ENCODE data around the gene AVPR2.

AVPR2 gene

DNA sequence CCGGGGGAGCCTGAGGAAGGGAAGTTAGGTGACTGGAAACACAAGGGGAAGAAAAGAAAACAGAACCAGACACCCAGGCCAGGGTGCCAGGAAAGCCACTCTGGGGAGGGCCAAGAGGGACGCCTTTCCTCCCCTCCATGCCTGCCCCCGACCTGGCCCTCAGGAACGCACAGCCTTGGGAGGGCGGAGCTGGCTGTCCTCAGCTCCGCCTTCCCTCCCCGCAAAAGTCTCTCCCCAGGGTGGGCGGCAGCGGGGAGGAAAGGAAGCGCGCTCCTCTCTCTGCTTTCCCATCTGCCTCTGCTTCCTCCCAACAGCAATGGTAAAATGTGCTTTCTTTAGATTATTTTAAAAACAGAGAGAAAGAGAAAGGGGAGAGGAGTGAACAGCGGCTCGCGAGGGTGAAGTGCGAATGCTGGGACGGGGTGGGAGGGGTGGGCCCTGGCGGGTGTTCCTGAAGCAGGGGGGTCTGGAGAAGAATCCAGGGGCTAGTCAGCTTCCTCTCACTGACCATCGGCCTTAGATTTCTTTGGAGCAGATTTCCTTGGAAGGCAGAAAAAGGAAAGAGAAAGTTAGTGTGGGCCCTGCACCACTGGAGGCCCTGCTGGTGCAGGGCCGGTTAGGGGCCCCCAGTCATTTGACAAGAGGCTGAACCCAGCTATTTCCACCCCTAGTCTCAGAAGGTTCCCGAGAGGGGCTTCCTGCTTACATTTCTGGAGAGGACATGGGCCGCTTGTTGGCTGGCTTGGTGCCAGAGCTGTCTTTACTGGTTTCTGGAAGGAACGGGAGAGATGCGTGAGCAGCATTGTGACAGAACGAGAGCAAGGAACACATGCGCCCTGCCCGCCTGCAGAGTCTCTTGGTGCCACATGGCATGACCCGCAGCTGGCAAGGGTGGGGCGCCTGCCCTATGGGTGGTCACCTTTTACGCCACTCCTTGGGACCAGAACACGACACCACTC is 44.7 kb downstream of the AVPR2 start:
- peak in 4 of 58 donors; percentile 2 to 19 (median 6) for DNase-seq

DNA sequence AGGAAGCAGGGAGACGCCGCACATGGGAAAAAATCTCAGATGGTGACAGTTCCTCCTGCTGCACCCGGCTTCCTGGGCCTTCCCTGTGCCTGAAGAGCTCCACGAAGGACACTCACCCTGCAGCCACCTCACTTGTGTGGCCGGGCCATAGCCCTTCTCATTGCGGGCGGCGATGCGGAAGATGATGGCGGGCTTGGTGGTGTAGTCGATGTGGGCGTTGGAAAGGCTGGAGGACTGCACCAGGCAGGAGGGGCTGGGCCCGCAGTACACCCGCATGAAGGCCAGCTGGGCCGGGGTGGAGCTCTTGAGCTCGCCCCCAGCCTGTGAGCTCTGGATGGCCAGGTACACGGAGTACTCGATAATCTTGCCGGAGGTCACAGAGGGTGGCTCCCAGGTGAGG is 45.7 kb downstream of the AVPR2 start:
- DNase-seq: no peak

DNA sequence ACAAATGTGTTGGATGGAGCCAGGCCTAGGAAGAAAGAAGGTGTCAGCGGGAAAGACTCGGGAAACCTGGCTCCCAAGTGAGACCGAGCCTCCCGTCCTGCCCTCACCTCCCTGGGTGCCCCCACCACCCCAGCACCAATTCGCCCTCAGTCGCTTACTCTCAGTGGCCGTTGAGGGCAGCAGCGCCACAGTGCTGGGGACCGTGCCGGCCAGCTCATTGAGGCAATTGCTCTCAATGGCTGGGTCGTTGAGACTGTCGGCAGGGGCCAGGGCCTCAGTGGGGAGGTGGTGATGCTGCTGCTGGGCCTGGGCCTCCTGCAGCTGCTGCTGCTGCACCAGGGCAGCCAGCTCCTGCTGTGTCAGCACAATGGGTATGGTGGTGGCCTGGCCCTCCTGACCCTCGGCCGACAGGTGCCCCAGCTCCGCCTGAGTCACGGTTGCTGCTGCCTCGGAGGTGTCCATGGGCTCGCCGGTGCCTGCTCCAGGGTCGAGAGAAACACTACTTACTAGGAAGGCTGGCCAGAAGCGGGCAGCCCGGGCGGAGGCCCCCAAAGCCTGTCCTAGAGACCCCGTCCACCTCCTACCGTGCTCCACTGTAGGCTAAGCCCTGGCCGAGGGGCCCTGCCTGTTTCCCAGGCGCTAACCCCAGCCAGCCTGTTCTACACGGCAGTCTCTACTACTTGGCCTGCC is 47.4 kb downstream of the AVPR2 start:
- no peak for DNase-seq

DNA sequence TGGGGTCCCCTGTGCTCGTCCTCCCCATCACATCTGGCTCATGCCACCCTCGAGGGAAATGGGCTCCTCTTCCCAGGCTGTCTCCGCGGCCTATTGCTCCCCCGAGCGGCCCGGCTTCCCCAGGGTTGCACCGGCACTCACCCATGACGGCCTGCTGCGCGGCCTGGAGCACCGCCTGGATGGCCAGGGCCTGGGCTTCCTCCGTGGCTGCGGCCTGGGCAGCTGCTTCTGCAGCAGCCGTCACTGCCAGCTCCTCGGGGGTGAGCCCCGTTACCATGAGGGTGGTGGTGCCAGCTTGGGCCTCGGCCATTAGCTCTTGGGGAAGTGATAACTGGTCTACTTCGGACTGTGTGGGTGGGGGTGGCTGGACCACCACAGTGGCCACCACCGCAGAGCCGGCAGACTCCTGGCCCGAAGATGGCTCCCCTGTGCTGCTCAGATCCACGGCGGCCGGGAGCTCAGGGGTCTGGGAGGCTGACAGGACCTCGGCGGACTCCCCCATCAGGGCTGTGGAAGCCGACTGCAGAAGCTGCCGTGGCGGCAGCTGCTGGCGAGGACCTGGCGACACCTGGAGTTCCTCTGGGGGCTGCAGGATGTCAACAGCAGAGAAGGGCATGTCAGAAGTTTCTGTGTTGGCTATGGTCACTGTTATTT is 48.0 kb downstream of the AVPR2 start:
- DNase-seq: no peak

DNA sequence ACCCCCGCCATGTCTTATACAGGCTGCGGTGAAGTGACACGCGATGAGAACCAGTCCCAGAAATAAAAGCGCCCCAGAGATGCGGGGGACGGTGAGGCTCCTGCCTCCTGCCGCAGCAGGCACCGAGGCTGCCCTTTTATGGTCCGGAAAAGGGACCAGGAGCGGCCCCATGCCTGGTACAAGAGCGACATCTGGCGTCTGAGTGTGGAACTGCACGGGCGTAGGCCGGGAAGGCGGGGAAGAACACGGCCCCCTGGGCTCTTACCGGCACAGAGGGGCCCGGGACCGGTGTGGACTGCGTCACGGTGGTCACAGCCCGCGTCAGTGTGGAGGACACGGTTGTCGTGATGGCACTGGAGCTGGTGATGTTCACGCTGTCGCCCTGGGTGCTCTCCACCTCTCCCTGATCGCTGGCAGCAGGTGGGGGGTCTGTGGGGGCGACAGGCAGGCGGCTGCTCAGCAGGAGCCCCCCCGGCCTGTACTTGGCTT is 48.9 kb downstream of the AVPR2 start:
- DNase-seq: peak in 49 of 58 donors; percentile 5 to 72 (median 42)

DNA sequence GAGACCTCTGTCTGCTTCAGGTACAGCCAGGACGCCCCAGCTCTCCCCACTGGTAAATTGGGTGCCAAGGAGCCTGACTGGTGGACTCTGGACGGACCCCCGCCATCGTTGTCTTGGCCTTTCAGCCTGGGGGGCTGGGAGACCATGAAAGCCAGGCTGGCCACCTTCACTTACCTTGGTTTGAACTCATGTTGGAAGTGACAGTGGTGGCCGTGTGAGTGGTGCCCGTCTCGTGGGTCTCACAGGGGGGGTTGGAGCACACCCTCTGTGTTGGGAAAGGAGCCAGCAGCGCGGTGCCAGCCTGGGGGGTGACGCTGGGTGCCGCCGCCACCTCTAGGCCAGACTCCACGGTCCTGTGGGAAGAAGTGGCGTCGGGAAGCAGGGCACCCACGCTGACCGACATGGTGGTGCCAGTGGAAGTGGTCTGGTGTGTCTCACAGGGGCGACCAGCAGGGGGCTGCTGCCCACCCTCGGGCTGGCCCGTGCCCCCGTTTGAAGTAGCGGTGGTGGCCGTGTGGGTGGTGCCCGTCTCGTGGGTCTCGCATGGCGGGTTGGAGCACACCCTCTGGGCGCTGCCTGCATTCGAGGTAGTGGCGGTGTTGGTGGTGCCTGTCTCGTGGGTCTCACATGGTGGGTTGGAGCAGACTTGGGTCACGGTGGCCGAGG is 49.6 kb downstream of the AVPR2 start:
- DNase-seq: no peak

DNA sequence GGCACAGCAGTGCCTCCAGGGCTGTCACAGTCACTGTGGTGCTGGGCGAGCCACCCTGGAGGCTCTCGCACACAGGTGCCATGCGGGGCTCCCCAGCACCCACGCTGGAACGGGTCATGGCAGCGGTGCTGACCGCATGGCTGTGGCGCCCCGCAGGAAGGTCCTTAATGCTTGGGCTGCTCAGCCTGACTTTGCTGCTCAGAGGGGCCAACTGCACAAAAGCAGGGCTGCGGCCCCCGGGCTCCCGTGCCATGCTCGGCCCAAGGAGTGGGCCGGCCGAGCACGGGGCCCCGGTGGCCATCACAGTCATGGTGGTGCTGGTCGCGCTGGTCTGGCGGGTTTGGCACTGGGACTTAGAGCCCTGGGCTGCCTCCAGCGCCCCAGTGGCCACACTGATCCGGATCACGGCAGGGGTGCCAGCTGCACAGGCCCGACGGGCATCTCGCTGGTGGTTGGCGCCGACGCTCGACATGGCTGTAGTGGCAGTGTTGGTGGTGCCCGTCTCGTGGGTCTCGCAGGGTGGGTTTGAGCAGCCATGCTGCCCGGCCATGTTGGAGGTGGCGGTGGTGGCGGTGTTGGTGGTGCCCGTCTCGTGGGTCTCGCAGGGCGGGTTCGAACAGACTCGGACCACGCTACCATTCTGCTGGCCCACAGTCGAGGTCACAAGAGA is 50.2 kb downstream of the AVPR2 start:
- no peak for DNase-seq

DNA sequence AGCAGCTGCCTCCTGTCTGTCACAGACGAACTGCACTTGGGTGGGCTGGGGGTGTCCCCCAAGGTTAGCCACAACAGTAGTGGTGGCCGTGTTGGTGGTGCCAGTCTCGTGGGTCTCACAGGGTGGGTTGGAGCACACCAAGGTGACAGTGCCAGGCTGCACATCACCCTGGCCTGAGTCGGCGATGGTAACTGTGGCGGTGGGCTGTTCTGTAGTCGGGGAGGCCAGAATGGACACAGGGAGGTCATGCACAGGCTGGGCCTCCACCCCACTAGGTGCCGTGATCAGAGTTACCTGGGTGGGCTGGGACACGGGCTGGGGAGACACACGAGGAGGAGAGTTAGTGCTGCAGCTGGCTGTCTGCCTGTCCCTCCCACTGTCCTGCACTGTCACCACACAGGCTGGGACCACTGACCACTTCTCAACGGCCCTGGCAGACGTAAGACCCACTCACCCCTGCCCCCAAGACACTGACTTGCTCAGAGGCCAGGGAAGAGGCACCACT is 50.8 kb downstream of the AVPR2 start:
- DNase-seq: no peak

DNA sequence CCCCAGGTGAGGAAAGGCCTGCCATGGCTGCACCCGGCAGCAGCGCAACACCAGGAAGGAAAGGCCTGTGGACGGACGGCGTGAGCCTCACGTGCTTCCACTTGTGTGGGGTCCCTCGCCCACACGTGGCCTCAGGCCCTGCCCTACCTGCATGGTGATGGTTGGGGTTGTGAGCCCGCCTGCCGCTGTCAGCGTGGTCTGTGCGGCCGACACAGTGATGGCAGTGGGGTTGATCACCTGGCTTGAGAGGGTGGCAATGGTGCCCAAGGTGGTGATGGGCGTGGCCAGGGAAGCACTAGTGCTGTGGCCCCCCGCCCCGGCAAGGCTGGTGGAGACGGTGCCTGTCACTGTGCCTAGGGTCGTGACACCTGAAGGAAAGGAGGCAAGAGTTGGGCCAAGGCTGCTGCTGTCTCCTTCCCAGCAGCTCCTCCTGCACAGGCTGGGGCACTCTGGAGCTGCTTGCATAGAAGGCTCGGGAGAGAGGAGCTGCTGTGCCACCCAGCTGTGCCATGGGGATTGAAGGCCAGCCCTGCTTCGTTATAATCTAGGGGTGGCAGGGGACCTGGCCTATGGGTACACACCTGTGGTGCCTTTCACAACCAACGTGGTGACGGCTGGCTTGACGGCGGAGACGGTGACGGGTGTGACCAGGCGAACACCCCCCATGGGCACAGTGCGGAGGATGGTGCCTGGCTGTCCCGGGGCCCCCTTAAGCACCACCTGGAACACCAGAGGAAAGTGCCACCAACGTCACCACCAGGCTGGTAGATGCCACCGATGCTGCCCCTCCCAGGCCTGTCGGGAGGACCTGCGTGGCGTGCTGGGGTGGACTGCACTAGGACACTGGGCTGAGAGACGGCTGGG is 51.8 kb downstream of the AVPR2 start:
- peak in 1 of 58 donors; percentile 1 for DNase-seq
